HEK293T (cell line): ENCODE measurements around the gene FBXW5.

Experiments
- BHLHE40 ChIP-seq: fragments of 450-650 bp; IDR thresholded peaks from 2 replicates; pipeline ENCODE4 v1.6.1; 2016; ENCODE audit warnings: mild to moderate bottlenecking, moderate library complexity, borderline replicate concordance
- SUZ12 ChIP-seq: fragments of 450-650 bp; IDR thresholded peaks from 2 replicates; pipeline ENCODE4 v1.6.1; 2016; ENCODE audit warnings: mild to moderate bottlenecking

- TF ChIP-seq BHLHE40 (no peak), SUZ12 (no peak)
These were observed 20.4 kb upstream of the FBXW5 start for GRCh38 chr9:136964833-136965422.
